Neural progenitor cell (in vitro differentiated cells): ENCODE data around the gene FBXL19.

Experiments
- CTCF ChIP-seq: fragments of 200-600 bp; sonication (generic); IDR thresholded peaks from 2 replicates; pipeline ENCODE4 v1.5.1; 2017; ENCODE audit warnings: antibody characterized with exemption, mild to moderate bottlenecking
- EZH2 ChIP-seq: fragments of 200-600 bp; sonication (generic); IDR thresholded peaks from 2 replicates; pipeline ENCODE4 v1.6.1; 2017; ENCODE audit warnings: antibody characterized with exemption, mild to moderate bottlenecking, moderate library complexity

- TF ChIP-seq CTCF (no peak), EZH2 (no peak)
Observed at GRCh38 chr16:30912794-30913412, 10.5 kb upstream of the FBXL19 start.
